PC-9 (cell line): ENCODE data around the gene GABARAPL1.

Experiments
- CTCF ChIP-seq: fragments of 200-600 bp; sonication (generic); conservative IDR thresholded peaks from 2 replicates; pipeline ENCODE4 v1.6.1; 2017; ENCODE audit warnings: mixed run types, antibody characterized with exemption, mild to moderate bottlenecking, moderate library complexity
- EZH2 ChIP-seq: fragments of 200-600 bp; sonication (generic); IDR thresholded peaks from 2 replicates; pipeline ENCODE4 v1.8.0; 2017; ENCODE audit warnings: antibody characterized with exemption, low read depth

GRCh38 chr12:10207136-10207535, 5.5 kb upstream of the GABARAPL1 start:
- TF ChIP-seq CTCF, result no peak
- no peak for TF ChIP-seq EZH2
